ENCODE measurements around the gene TUBA3C.
"Not testable (repeated sequence)": the region's sequence is repeated elsewhere in the genome, so short reads cannot be mapped to it uniquely, and the experiment has no call there.

The TUBA3C gene

GRCh38 chr13:19181621-19182485 lies at the start of gene TUBA3C:
TSS of gene TUBA3C (minus strand) at chr13:19181824. CDS start at chr13:19181747, 77 bp downstream.
- no peak within 1 kb of the TSS for H3K4me3 Mint-ChIP-seq
- no peaks in the 10 kb centered on the region for H3K36me3 Mint-ChIP-seq
- H3K27ac Mint-ChIP-seq = no peak within 1 kb of the TSS
- H3K9me3 Mint-ChIP-seq (ENCODE audit: low read depth) = no peaks in the 10 kb centered on the region
- H3K4me1 Mint-ChIP-seq (ENCODE audit: low read depth) = no peaks in the 10 kb centered on the region
- peaks cover 1% of the 10 kb centered on the region for H3K27me3 Mint-ChIP-seq

- not testable (repeated sequence) for H3K36me3 Mint-ChIP-seq; H3K27me3 Mint-ChIP-seq; H3K4me1 Mint-ChIP-seq (ENCODE audit: low read depth); H3K9me3 Mint-ChIP-seq (ENCODE audit: low read depth); H3K4me3 Mint-ChIP-seq; H3K27ac Mint-ChIP-seq
These were observed 25.8 kb upstream of the TUBA3C start for GRCh38 chr13:19207413-19207812.

GRCh38 chr13:19192622-19193021 lies 11.0 kb upstream of the TUBA3C start:
- not testable (repeated sequence) for H3K27ac Mint-ChIP-seq; H3K4me1 Mint-ChIP-seq (ENCODE audit: low read depth); H3K4me3 Mint-ChIP-seq; H3K27me3 Mint-ChIP-seq; H3K36me3 Mint-ChIP-seq; H3K9me3 Mint-ChIP-seq (ENCODE audit: low read depth)

- H3K4me1 Mint-ChIP-seq (ENCODE audit: low read depth); H3K27me3 Mint-ChIP-seq; H3K27ac Mint-ChIP-seq; H3K9me3 Mint-ChIP-seq (ENCODE audit: low read depth); H3K36me3 Mint-ChIP-seq; H3K4me3 Mint-ChIP-seq: not testable (repeated sequence)
These were observed 8.3 kb upstream of the TUBA3C start for GRCh38 chr13:19189911-19190310.

- not testable (repeated sequence) for H3K27me3 Mint-ChIP-seq; H3K9me3 Mint-ChIP-seq (ENCODE audit: low read depth); H3K27ac Mint-ChIP-seq; H3K4me1 Mint-ChIP-seq (ENCODE audit: low read depth); H3K4me3 Mint-ChIP-seq; H3K36me3 Mint-ChIP-seq
These were observed 7.7 kb upstream of the TUBA3C start for GRCh38 chr13:19189368-19189767.

- Mint-ChIP-seq H3K4me1 (ENCODE audit: low read depth) (no peaks in the 10 kb centered on the region), H3K27me3 (peaks cover 5% of the 10 kb centered on the region), H3K9me3 (ENCODE audit: low read depth) (no peaks in the 10 kb centered on the region), H3K4me3 (no peak overlapping the region), H3K36me3 (no peaks in the 10 kb centered on the region), H3K27ac (no peak overlapping the region)
These were observed 4.4 kb upstream of the TUBA3C start for GRCh38 chr13:19185865-19186645.

GRCh38 chr13:19185086-19185864 lies 3.7 kb upstream of the TUBA3C start:
- Mint-ChIP-seq H3K4me3 (no peak overlapping the region), H3K9me3 (ENCODE audit: low read depth) (no peaks in the 10 kb centered on the region), H3K4me1 (ENCODE audit: low read depth) (no peaks in the 10 kb centered on the region), H3K36me3 (no peaks in the 10 kb centered on the region), H3K27ac (no peak overlapping the region), H3K27me3 (peaks cover 5% of the 10 kb centered on the region)

GRCh38 chr13:19184176-19184575 lies 2.6 kb upstream of the TUBA3C start:
- Mint-ChIP-seq H3K4me3 (no peak overlapping the region), H3K27me3 (peaks cover 4% of the 10 kb centered on the region), H3K36me3 (no peaks in the 10 kb centered on the region), H3K4me1 (ENCODE audit: low read depth) (no peaks in the 10 kb centered on the region), H3K9me3 (ENCODE audit: low read depth) (no peaks in the 10 kb centered on the region), H3K27ac (no peak overlapping the region)

GRCh38 chr13:19183676-19184075 lies 2.1 kb upstream of the TUBA3C start:
- no peak overlapping the region for H3K4me3 Mint-ChIP-seq
- no peaks in the 10 kb centered on the region for H3K9me3 Mint-ChIP-seq (ENCODE audit: low read depth)
- no peaks in the 10 kb centered on the region for H3K4me1 Mint-ChIP-seq (ENCODE audit: low read depth)

GRCh38 chr13:19182536-19182935 lies 912 bp upstream of the TUBA3C start:
- H3K9me3 Mint-ChIP-seq (ENCODE audit: low read depth) = no peaks in the 10 kb centered on the region
- peaks cover 4% of the 10 kb centered on the region for H3K27me3 Mint-ChIP-seq
- no peaks in the 10 kb centered on the region for H3K36me3 Mint-ChIP-seq
- H3K4me1 Mint-ChIP-seq (ENCODE audit: low read depth) = no peaks in the 10 kb centered on the region
- H3K4me3 Mint-ChIP-seq = no peak overlapping the region
- no peak overlapping the region for H3K27ac Mint-ChIP-seq

More at GRCh38 chr13:19183676-19184075, 2.1 kb upstream of the TUBA3C start:
- Mint-ChIP-seq H3K27ac (no peak overlapping the region), H3K36me3 (no peaks in the 10 kb centered on the region), H3K27me3 (peaks cover 4% of the 10 kb centered on the region)

GRCh38 chr13:19181021-19181620 lies 503 bp downstream of the TUBA3C start:
- Mint-ChIP-seq H3K4me1 (ENCODE audit: low read depth) (no peaks in the 10 kb centered on the region), H3K36me3 (no peaks in the 10 kb centered on the region), H3K27ac (no peak overlapping the region), H3K9me3 (ENCODE audit: low read depth) (no peaks in the 10 kb centered on the region), H3K27me3 (no peaks in the 10 kb centered on the region), H3K4me3 (no peak overlapping the region)

- no peaks in the 10 kb centered on the region for H3K4me1 Mint-ChIP-seq (ENCODE audit: low read depth)
These were observed 1.7 kb downstream of the TUBA3C start for GRCh38 chr13:19179916-19180315.

GRCh38 chr13:19178901-19179593 lies 2.6 kb downstream of the TUBA3C start:
- Mint-ChIP-seq H3K36me3 (no peaks in the 10 kb centered on the region), H3K27ac (no peak overlapping the region), H3K4me1 (ENCODE audit: low read depth) (no peaks in the 10 kb centered on the region), H3K4me3 (no peak overlapping the region), H3K9me3 (ENCODE audit: low read depth) (no peaks in the 10 kb centered on the region), H3K27me3 (no peaks in the 10 kb centered on the region)

More at GRCh38 chr13:19179916-19180315, 1.7 kb downstream of the TUBA3C start:
- Mint-ChIP-seq H3K27ac (no peak overlapping the region), H3K9me3 (ENCODE audit: low read depth) (no peaks in the 10 kb centered on the region), H3K27me3 (no peaks in the 10 kb centered on the region), H3K36me3 (no peaks in the 10 kb centered on the region), H3K4me3 (no peak overlapping the region)
